ENCODE data around the gene SDK1. TPM values are rescaled to one million over a fixed set of nuclear protein-coding genes. Genes with fewer than 3 reads are reported as not detected.

Gene SDK1
- total and polyA plus RNA-seq, 4 donors = 0.12 to 0.47 (median 0.36) TPM

GRCh38 chr7:4265066-4265465, 964.0 kb downstream of the SDK1 start (continued):
- no peak for TF ChIP-seq ZBTB33 (IDR thresholded peaks at IDR 0.05)
- no peak for TF ChIP-seq TAF1 (conservative IDR thresholded peaks at IDR 0.05)
- no peak for TF ChIP-seq RXRA (IDR thresholded peaks at IDR 0.05)
- no peak for TF ChIP-seq HNF4A (conservative IDR thresholded peaks at IDR 0.05)

DNA sequence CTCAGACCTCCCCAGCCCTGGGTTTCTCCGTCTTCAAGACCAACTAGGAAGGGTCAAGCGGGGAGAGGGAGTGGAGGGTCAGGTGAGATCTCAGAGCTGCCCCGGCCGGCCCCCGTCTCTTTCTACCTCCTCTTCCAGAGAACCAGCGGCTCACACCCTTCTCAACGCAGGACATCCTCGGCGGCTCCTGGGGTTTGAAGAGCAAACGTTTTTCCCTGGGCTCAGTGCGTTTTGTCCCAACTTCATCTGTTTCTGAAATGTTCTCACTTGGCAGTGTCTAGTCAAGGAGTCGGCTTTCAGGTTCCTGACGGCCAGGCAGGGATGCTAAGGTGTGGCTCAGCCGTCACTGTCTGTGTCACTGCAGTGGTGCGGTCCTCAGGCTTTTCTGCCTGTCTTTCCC, 964.6 kb downstream of the SDK1 start:
- DNase-seq (ENCODE audit: low spot score) = no peak
- TF ChIP-seq JUND (IDR thresholded peaks at IDR 0.05) = no peak
- no peak for TF ChIP-seq ATF3 (IDR thresholded peaks at IDR 0.05)
- no peak for TF ChIP-seq TAF1 (conservative IDR thresholded peaks at IDR 0.05)
- TF ChIP-seq FOXA1 (IDR thresholded peaks at IDR 0.05) = no peak
- TF ChIP-seq, protein P1, sequence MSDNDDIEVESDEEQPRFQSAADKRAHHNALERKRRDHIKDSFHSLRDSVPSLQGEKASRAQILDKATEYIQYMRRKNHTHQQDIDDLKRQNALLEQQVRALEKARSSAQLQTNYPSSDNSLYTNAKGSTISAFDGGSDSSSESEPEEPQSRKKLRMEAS (IDR thresholded peaks at IDR 0.05) = no peak
- TF ChIP-seq, protein P2, sequence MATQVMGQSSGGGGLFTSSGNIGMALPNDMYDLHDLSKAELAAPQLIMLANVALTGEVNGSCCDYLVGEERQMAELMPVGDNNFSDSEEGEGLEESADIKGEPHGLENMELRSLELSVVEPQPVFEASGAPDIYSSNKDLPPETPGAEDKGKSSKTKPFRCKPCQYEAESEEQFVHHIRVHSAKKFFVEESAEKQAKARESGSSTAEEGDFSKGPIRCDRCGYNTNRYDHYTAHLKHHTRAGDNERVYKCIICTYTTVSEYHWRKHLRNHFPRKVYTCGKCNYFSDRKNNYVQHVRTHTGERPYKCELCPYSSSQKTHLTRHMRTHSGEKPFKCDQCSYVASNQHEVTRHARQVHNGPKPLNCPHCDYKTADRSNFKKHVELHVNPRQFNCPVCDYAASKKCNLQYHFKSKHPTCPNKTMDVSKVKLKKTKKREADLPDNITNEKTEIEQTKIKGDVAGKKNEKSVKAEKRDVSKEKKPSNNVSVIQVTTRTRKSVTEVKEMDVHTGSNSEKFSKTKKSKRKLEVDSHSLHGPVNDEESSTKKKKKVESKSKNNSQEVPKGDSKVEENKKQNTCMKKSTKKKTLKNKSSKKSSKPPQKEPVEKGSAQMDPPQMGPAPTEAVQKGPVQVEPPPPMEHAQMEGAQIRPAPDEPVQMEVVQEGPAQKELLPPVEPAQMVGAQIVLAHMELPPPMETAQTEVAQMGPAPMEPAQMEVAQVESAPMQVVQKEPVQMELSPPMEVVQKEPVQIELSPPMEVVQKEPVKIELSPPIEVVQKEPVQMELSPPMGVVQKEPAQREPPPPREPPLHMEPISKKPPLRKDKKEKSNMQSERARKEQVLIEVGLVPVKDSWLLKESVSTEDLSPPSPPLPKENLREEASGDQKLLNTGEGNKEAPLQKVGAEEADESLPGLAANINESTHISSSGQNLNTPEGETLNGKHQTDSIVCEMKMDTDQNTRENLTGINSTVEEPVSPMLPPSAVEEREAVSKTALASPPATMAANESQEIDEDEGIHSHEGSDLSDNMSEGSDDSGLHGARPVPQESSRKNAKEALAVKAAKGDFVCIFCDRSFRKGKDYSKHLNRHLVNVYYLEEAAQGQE (IDR thresholded peaks at IDR 0.05) = no peak
- TF ChIP-seq NR2F2 (IDR thresholded peaks at IDR 0.05) = no peak
- no peak for TF ChIP-seq ZBTB33 (IDR thresholded peaks at IDR 0.05)
- no peak for TF ChIP-seq EGR1 (IDR thresholded peaks at IDR 0.05; ENCODE audit: low read depth in 2 of 2)
- no peak for TF ChIP-seq HNF4G (IDR thresholded peaks at IDR 0.05)
- no peak for TF ChIP-seq FOXA2 (IDR thresholded peaks at IDR 0.05)
- TF ChIP-seq SP1 (IDR thresholded peaks at IDR 0.05) = no peak
- no peak for TF ChIP-seq HNF4A (conservative IDR thresholded peaks at IDR 0.05)
- no peak for TF ChIP-seq RAD21 (IDR thresholded peaks at IDR 0.05)
- no peak for TF ChIP-seq GABPA (IDR thresholded peaks at IDR 0.05 in 1 of 2, conservative IDR thresholded peaks at IDR 0.05 in 1 of 2)
- TF ChIP-seq RXRA (IDR thresholded peaks at IDR 0.05) = no peak
- TF ChIP-seq, protein P3, sequence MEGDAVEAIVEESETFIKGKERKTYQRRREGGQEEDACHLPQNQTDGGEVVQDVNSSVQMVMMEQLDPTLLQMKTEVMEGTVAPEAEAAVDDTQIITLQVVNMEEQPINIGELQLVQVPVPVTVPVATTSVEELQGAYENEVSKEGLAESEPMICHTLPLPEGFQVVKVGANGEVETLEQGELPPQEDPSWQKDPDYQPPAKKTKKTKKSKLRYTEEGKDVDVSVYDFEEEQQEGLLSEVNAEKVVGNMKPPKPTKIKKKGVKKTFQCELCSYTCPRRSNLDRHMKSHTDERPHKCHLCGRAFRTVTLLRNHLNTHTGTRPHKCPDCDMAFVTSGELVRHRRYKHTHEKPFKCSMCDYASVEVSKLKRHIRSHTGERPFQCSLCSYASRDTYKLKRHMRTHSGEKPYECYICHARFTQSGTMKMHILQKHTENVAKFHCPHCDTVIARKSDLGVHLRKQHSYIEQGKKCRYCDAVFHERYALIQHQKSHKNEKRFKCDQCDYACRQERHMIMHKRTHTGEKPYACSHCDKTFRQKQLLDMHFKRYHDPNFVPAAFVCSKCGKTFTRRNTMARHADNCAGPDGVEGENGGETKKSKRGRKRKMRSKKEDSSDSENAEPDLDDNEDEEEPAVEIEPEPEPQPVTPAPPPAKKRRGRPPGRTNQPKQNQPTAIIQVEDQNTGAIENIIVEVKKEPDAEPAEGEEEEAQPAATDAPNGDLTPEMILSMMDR (IDR thresholded peaks at IDR 0.05; ENCODE audit: low read depth, low read length, missing input control) = no peak
- TF ChIP-seq YY1 (IDR thresholded peaks at IDR 0.05) = no peak
- 66% methylated on average over 15 of the region's 15 CpGs for WGBS

More for the DNA sequence above, 964.6 kb downstream of the SDK1 start:
- Histone ChIP-seq H3K36me3 (ENCODE audit: control insufficient read depth in 4 of 4, insufficient read depth in 3 of 4, low read depth in 1 of 4, low read length in 3 of 4) (no peaks in the 10 kb centered on the region), H3K27ac (ENCODE audit: low read depth in 1 of 2, low read length in 2 of 2) (no peak overlapping the region), H3K27me3 (ENCODE audit: control insufficient read depth in 4 of 4, insufficient read depth in 4 of 4, low read length in 3 of 4) (no peaks in the 10 kb centered on the region), H3K9me3 (ENCODE audit: control insufficient read depth in 4 of 4, low read length in 3 of 4) (peaks cover 0 to 2% (median 0%) of the 10 kb centered on the region in 4 donors), H3K9ac (ENCODE audit: low read depth in 1 of 2, low read length in 2 of 2) (no peak overlapping the region), H3K4me1 (ENCODE audit: control insufficient read depth in 4 of 4, insufficient read depth in 4 of 4, low read length in 3 of 4) (no peaks in the 10 kb centered on the region), H3K4me3 (ENCODE audit: low read depth in 1 of 3, low read length in 3 of 3) (no peak overlapping the region)

Data from liver (tissue), 9 donors.